Measurements from ENCODE around the gene EYA3.

The EYA3 gene

DNA sequence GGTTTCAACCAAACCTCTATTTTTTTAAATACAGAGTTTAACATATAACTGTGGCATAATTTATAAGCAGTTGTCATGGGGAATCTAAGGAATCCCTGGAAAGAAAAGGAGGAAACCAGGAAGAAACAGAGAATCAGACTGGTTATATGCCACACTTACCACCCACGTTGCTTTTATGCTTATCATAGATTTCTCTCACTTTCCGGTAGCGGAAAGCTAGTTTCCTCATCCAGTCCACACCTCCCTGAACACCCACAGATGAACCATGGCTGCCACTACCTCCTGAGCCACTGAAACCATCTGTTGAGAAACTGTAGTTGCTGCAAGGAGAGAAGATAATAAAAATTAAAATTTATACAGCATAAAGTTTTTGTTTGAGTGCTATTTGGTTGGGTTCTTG lies 95.2 kb downstream of the EYA3 start:
- DNase-seq (ENCODE audit: low spot score), result no peak
- in situ Hi-C loops (cut with MboI; ENCODE audit: low pct_unique_long_range_greater_than_20kb, low sequenced_read_pairs, unreplicated experiment), result no loop called here
- TF ChIP-seq, protein P1, sequence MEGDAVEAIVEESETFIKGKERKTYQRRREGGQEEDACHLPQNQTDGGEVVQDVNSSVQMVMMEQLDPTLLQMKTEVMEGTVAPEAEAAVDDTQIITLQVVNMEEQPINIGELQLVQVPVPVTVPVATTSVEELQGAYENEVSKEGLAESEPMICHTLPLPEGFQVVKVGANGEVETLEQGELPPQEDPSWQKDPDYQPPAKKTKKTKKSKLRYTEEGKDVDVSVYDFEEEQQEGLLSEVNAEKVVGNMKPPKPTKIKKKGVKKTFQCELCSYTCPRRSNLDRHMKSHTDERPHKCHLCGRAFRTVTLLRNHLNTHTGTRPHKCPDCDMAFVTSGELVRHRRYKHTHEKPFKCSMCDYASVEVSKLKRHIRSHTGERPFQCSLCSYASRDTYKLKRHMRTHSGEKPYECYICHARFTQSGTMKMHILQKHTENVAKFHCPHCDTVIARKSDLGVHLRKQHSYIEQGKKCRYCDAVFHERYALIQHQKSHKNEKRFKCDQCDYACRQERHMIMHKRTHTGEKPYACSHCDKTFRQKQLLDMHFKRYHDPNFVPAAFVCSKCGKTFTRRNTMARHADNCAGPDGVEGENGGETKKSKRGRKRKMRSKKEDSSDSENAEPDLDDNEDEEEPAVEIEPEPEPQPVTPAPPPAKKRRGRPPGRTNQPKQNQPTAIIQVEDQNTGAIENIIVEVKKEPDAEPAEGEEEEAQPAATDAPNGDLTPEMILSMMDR (IDR thresholded peaks at IDR 0.05; ENCODE audit: extremely low read depth, insufficient read depth, missing control alignments), result no peak

DNA sequence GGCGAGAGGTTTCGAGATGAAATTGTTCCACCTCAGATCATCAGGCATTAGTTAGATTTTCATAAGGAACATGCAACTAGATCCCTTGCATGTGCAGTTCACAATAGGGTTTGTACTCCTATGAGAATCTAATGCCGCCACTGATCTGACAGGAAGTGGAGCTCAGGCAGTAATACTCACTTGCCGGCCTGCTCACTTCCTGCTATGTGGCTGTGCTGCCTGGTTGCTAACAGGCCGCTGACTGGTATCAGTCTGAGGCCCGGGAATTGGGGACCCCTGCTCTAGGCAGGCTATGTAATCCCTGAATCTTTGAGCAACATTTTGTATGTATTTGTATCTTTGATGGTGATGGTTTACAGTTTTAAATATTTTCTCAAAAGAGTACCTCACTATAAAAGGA lies 96.1 kb downstream of the EYA3 start:
- in situ Hi-C loops (cut with MboI; ENCODE audit: low pct_unique_long_range_greater_than_20kb, low sequenced_read_pairs, unreplicated experiment), result no loop called here
- TF ChIP-seq, protein P1 (IDR thresholded peaks at IDR 0.05; ENCODE audit: extremely low read depth, insufficient read depth, missing control alignments), result no peak
- no peak for DNase-seq (ENCODE audit: low spot score)

DNA sequence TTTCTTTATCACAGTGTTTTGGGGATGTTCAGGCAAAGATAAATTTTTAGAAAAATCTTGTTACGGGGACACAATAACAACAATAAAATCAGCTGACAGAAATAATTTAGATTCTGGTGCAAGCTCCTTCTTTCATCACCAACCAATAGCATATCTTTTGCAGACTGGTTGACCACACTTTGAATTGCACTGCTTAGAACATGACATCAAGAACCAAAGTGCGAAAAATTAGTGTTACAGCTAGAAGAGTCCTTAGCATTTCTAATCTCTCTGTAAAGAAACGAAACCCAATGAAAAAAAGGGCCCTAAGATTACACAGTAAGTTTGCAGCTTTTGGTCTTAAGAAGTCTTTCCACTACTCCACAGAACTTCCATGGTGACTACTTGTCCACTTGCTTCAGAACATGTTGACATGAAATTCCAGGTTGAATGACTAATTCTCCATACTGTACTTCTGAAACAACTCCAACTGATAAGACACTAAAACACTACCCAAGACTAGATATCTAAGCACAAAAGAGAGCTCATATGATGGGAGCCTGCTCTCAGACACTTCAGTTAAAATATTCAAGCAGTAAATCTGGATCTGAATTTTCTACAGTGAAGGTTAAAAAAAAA lies 97.4 kb downstream of the EYA3 start:
- TF ChIP-seq, protein P1 (IDR thresholded peaks at IDR 0.05; ENCODE audit: extremely low read depth, insufficient read depth, missing control alignments), result no peak
- DNase-seq (ENCODE audit: low spot score), result no peak
- in situ Hi-C loops (cut with MboI; ENCODE audit: low pct_unique_long_range_greater_than_20kb, low sequenced_read_pairs, unreplicated experiment), result no loop called here

DNA sequence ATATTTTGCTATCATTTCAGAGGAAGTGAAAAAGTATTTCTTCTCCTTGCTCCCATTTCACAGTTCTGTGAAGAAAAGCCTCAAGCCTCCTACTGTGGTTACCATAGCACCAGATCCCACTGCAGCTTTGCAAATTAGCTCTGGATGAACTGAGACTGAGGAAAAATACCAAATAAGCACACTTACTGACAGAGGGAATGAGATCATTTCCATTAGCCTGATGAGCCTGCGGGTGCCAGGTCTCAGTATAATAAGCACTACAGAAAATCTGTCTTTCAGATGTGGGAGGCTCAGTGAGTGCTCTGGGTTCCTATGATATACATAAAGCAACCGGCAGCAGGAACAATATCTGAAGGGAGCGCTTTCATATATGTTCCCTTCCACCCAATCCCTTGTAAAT lies 107.3 kb downstream of the EYA3 start:
- TF ChIP-seq, protein P1 (IDR thresholded peaks at IDR 0.05; ENCODE audit: extremely low read depth, insufficient read depth, missing control alignments), result no peak

DNA sequence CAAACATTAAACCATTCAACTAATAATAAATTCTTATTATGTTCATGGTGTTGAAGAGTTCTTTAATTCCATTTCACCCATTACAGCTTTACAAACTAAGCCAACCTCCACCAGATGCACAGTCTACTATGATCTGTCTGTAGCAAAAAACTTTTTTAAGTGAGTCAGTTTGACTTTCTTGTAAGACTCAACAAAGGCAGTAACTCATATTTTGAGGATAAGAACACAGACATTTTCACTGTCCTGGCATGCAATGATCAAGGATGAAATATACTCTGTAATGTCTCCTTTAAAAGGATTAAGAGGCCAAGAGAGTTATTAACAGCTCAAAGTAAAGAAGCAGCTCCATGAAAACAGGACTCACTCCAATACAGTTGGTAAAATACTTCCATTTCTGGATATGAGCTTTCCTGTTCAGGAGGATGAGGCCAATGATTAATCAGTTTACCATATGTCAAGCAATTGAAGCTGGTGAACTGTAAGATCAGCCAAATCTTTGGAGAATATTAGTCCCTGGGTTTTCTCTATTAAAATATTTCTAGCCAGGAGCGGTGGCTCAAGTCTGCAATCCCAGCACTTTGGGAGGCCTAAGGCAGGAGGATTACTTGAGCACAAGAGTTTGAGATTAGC lies 108.1 kb downstream of the EYA3 start:
- no peak for DNase-seq (ENCODE audit: low spot score)
- in situ Hi-C loops (cut with MboI; ENCODE audit: low pct_unique_long_range_greater_than_20kb, low sequenced_read_pairs, unreplicated experiment), result no loop called here
- TF ChIP-seq, protein P1 (IDR thresholded peaks at IDR 0.05; ENCODE audit: extremely low read depth, insufficient read depth, missing control alignments), result no peak

More for the DNA sequence above, 107.3 kb downstream of the EYA3 start:
- in situ Hi-C loops (cut with MboI; ENCODE audit: low pct_unique_long_range_greater_than_20kb, low sequenced_read_pairs, unreplicated experiment), result no loop called here
- no peak for DNase-seq (ENCODE audit: low spot score)

DNA sequence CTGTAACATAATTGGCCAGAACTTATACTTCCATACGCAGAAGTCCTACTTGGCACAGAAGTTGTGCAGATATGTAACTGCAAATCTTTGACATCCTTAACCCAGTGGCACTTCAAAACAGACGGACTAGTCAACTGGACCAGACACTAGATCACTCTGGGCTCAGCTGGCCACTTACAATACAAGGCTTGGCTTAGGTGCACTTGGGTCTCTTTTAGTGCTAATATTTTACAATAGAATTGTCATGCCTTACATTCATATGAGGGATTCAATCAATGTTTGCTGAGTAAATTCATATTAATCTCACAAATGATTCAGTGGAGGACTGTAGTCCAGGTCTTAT lies 108.6 kb downstream of the EYA3 start:
- in situ Hi-C loops (cut with MboI; ENCODE audit: low pct_unique_long_range_greater_than_20kb, low sequenced_read_pairs, unreplicated experiment), result no loop called here
- TF ChIP-seq, protein P1 (IDR thresholded peaks at IDR 0.05; ENCODE audit: extremely low read depth, insufficient read depth, missing control alignments), result no peak
- DNase-seq (ENCODE audit: low spot score), result no peak
